Neutrophil (primary cell): ENCODE measurements around the gene TRIM27.
"Not testable (repeated sequence)": the region's sequence is repeated elsewhere in the genome, so short reads cannot be mapped to it uniquely, and the experiment has no call there.

Source experiments
- H3K27ac ChIP-seq: fragments of 200-600 bp; sonication (generic); 2 replicates; pipeline ENCODE4 v1.5.1; 2016; ENCODE audit warnings: mild to moderate bottlenecking, moderate library complexity
- H3K27me3 ChIP-seq: fragments of 200-600 bp; sonication (generic); 2 replicates; pipeline ENCODE4 v1.6.0; 2016; ENCODE audit warnings: mild to moderate bottlenecking
- H3K36me3 ChIP-seq: fragments of 200-600 bp; sonication (generic); 2 replicates; pipeline ENCODE4 v1.5.1; 2017
- H3K4me1 ChIP-seq, 2 experiments: fragments of 200-600 bp in 1 of 2; sonication (generic) in 1 of 2; 1 replicate in 1 of 2; 2 replicates in 1 of 2; pipeline versions ENCODE4 v1.5.1 to v1.6.1; 2013 to 2016; ENCODE audit warnings: low read depth in 1 of 2, low read length in 1 of 2, mild to moderate bottlenecking in 1 of 2, moderate library complexity in 1 of 2; ENCODE audit not compliant: control insufficient read depth in 1 of 2, insufficient read depth in 1 of 2
- H3K4me3 ChIP-seq, 2 experiments: fragments of 200-600 bp in 1 of 2; sonication (generic) in 1 of 2; 1 replicate in 1 of 2; 2 replicates in 1 of 2; pipeline ENCODE4 v1.5.1; 2013 to 2016; ENCODE audit warnings: low read depth in 1 of 2, low read length in 1 of 2, mild to moderate bottlenecking in 1 of 2, moderate library complexity in 1 of 2
- H3K9me3 ChIP-seq: fragments of 200-600 bp; sonication (generic); 2 replicates; pipeline ENCODE4 v1.5.1; 2016
- CTCF ChIP-seq: fragments of 200-600 bp; sonication (generic); IDR thresholded peaks from 2 replicates; pipeline ENCODE4 v1.5.1; 2016; ENCODE audit warnings: antibody characterized with exemption

TRIM27 gene

GRCh38 chr6:28860581-28860980, 63.2 kb downstream of the TRIM27 start:
- no peaks in the 10 kb centered on the region for H3K9me3 ChIP-seq
- H3K36me3 ChIP-seq, result no peaks in the 10 kb centered on the region
- TF ChIP-seq CTCF, result no peak
- H3K4me1 ChIP-seq, result peaks cover 16% of the 10 kb centered on the region in 2 experiments
- no peak overlapping the region for H3K27ac ChIP-seq
- H3K4me3 ChIP-seq, result no peak overlapping the region
- peaks cover 80% of the 10 kb centered on the region for H3K27me3 ChIP-seq

GRCh38 chr6:28858963-28859362, 64.8 kb downstream of the TRIM27 start:
- Histone ChIP-seq H3K27me3 (peaks cover 70% of the 10 kb centered on the region), H3K9me3 (no peaks in the 10 kb centered on the region), H3K27ac (no peak overlapping the region), H3K36me3 (no peaks in the 10 kb centered on the region), H3K4me3 (no peak overlapping the region), H3K4me1 (peaks cover 8 to 9% of the 10 kb centered on the region in 2 experiments)
- no peak for TF ChIP-seq CTCF

- no peak overlapping the region for H3K4me3 ChIP-seq
- no peaks in the 10 kb centered on the region for H3K4me1 ChIP-seq
- no peak for TF ChIP-seq CTCF
- H3K9me3 ChIP-seq, result no peaks in the 10 kb centered on the region
- H3K27me3 ChIP-seq, result peaks cover 64% of the 10 kb centered on the region
- H3K27ac ChIP-seq, result no peak overlapping the region
- H3K36me3 ChIP-seq, result no peaks in the 10 kb centered on the region
Measured at GRCh38 chr6:28856620-28857005, 67.2 kb downstream of the TRIM27 start.

- H3K9me3 ChIP-seq, H3K4me1 ChIP-seq, H3K27ac ChIP-seq, H3K4me3 ChIP-seq, H3K36me3 ChIP-seq: not testable (repeated sequence)
- H3K27me3 ChIP-seq, result peaks cover 62% of the 10 kb centered on the region
Measured at GRCh38 chr6:28854405-28854804, 69.4 kb downstream of the TRIM27 start.
